GM18498 (cell line): ENCODE measurements around the gene SMYD3.
A peak's percentile ranks its signal among the peaks of the same experiment; 100 is the strongest.
"Not testable (repeated sequence)": the region's sequence is repeated elsewhere in the genome, so short reads cannot be mapped to it uniquely, and the experiment has no call there.

Experiments used
- ATAC-seq: cut with Tn5 transposase; IDR thresholded peaks from one replicate; pipeline ENCODE4 v1.9.1; 2021; ENCODE audit warnings: mild to moderate bottlenecking, moderate library complexity; ENCODE audit not compliant: unreplicated experiment

The SMYD3 gene

DNA sequence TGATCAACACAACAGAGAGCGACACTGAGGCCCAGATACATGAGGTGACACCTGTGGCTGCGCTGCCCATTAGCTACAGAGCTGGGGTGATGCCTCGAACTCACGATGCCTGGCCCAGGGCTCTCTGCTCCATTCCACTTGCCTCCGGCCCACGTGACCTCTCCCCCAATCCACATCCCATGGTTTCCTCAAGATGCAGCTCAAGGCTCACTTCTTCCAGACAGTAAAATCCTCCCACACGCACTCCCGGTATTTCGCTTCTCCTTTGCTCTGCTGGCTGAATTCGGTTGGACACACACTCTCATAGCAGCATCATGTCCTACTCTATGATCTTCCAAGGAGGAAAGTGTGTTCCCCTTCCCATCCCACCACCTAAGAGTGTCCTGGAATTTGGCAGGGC lies 679.8 kb downstream of the SMYD3 start:
- ATAC-seq = no peak

DNA sequence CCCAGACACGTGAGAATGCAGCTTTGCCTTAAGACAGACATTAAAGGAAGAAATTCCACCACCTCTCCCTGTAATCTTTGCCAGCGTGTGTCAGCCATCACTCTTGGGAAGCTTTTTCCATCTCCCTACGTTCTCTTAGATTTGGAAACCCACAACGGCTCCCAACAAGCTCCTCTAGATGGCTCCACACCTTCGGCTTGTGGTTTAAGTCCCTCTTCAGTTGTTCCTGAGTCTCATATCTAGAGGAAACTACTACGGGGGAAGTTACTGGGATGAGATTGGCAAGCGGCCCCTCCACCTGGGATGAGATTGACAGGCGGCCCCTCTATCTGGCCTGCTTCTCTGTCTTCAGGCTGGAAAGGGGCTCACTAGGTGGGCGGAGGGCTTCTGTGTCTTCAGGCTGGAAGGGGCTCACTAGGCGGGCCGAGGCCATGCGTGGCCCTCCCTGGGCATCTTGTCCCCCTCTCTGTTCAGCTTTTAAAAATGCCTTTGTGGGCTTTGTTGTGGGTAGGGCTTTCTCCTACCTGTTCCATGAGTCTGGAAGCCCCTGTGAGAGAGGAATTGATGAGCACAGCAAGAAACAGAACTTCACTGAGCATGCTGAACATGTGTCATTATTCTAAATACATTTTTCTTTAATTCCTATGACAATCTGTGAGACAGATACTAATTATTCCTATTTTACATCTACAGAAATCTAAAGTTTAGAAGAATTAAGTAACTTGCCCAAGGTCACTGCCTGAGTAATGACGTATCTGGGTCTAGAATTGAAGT lies 681.8 kb downstream of the SMYD3 start:
- no peak for ATAC-seq

GRCh38 chr1:245823408-245824147 lies 683.5 kb downstream of the SMYD3 start:
- no peak for ATAC-seq

DNA sequence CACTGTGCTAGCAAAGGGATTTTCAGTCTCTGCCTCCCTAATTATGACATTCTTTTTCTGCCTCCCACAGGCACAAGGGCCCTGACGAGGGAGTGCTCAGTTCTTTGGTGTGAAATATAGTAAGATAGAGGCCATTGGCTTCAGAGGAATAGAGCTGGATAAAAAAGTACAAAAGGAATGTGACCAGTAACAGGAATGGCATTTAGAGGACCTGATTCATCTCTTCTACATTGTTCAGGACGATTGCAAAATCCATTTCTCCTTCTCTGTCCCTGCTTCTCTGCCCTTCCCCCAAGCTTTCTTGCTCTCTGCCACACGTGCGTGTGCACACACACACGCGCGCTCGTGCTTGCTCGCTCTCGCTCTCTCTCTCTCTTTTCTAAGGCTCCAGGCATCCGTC lies 684.1 kb downstream of the SMYD3 start:
- ATAC-seq = no peak

GRCh38 chr1:245818363-245818762 lies 688.7 kb downstream of the SMYD3 start:
- not testable (repeated sequence) for ATAC-seq

DNA sequence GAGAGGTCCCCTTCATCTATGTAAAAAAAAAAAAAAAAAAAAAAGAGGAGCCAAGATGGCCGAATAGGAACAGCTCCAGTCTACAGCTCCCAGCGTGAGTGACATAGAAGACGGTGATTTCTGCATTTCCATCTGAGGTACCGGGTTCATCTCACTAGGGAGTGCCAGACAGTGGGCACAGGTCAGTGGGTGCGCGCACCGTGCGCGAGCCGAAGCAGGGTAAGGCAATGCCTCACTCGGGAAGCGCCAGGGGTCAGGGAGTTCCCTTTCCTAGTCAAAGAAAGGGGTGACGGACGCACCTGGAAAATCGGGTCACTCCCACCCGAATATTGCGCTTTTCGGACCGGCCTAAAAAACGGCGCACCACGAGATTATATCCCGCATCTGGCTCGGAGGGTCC lies 690.6 kb downstream of the SMYD3 start:
- not testable (repeated sequence) for ATAC-seq

DNA sequence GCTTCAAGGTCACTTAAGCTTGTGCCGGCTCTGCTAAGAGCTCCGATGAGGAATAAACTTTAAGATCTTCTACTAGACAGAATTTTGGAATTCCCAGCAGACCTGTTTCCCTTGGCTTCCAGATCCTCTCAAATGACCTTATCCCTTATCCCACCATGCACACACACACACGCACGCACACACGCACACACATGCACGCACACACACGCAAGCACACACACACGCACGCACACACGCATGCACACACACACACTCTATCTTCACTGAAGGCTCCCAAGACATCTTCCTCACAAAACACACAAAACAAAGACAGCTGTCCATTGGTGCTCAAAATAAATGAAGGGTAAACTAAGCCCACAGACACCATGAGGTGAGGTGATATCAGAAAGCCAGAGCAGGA lies 692.4 kb downstream of the SMYD3 start:
- ATAC-seq = no peak

GRCh38 chr1:245812278-245812677 lies 694.8 kb downstream of the SMYD3 start:
- no peak for ATAC-seq

DNA sequence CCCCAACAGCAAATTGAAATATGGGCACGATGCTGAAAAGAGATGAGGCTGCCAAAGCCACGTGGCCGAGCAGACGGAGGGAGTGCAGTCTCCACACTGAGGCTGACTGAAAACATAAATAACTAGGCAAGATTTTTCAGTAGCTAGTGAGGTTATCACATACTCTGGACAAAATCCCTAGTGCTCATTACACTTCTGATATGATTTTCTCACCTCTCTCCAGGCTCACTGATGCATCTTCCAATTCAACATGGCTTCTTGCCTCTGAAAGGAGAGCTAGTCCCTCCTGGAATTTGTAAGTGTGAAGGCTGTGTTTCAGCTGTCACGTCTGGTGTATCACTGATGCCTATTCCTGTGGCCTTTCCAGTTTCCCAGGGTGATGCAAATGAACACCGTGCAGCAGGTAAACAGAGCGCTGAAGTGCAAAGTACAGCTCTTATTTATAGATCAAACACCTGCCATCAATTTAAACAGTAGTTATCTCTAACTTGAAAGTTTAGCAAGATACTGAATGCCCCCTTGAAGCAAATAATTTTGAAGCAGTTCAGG lies 696.2 kb downstream of the SMYD3 start:
- no peak for ATAC-seq

DNA sequence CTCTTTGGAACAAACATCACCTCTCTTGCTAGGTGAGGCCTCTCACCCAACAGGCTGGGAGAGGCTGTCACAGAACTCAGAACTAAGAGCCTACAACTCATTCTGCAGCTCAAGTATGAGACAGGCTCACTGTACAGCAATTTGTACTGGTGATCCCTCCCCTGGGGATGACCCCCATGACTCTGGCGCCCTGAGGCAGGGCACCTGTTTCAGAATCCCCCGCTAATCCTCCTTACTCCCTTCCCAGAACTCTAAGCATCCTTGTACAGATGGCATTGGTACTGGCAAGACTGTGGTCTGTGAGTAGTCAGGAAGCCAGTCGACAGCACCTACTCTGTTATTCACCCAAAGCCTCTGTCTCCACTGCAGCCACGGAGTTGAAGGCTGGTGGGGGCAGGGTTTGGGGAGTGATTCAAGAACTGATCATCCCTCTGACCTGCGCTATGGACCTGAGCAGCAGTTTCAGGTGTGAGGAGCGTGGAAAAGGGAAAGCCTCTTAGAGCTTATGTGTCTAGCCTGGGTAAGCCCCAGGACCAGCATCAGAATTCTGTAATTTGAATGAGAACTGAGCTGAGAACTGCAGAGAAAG lies 696.8 kb downstream of the SMYD3 start:
- ATAC-seq = no peak

GRCh38 chr1:245809361-245809760 lies 697.7 kb downstream of the SMYD3 start:
- no peak for ATAC-seq

GRCh38 chr1:245807954-245808719 lies 698.9 kb downstream of the SMYD3 start:
- ATAC-seq = peak; percentile 40

DNA sequence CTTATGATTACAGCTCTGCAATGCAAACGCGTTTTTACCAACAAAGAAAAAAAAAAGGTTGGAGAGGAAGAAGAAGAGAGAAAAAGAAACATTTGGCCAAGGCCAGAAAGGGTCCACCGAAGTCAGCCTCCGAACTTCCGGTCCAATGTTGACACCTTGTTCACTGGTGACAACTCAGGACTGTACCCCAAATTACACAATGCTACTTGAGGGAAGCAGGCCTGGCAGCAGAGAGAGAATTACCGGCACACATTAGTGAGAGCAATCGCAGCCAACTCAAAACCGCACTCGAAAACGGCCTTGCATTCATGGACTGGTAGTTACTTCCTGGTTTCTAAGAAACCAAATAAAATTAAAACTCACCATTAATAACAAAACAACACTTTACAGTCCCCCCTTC lies 699.8 kb downstream of the SMYD3 start:
- peak; percentile 84 for ATAC-seq

DNA sequence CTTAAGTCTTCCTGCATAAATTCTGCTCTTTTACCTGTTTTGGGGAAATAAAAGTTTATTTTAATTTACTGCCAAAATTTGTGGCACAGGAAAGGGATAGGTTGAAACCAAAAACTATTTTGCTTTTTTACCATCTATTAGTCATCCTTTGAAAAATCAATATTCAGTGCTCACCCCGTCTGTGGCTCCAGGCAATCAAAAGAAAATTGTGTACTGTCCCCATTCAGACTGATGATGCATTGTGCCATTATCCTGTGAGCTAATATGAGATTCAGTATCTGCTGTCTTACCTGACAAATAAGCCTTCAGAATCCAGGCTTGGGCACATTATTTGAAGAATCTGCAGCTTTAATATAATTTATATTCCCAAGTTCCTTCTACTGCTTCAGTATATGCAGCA lies 701.5 kb downstream of the SMYD3 start:
- no peak for ATAC-seq

GRCh38 chr1:245804696-245805095 lies 702.4 kb downstream of the SMYD3 start:
- ATAC-seq = no peak

- no peak for ATAC-seq
Measured at GRCh38 chr1:245803666-245804037, 703.4 kb downstream of the SMYD3 start.

DNA sequence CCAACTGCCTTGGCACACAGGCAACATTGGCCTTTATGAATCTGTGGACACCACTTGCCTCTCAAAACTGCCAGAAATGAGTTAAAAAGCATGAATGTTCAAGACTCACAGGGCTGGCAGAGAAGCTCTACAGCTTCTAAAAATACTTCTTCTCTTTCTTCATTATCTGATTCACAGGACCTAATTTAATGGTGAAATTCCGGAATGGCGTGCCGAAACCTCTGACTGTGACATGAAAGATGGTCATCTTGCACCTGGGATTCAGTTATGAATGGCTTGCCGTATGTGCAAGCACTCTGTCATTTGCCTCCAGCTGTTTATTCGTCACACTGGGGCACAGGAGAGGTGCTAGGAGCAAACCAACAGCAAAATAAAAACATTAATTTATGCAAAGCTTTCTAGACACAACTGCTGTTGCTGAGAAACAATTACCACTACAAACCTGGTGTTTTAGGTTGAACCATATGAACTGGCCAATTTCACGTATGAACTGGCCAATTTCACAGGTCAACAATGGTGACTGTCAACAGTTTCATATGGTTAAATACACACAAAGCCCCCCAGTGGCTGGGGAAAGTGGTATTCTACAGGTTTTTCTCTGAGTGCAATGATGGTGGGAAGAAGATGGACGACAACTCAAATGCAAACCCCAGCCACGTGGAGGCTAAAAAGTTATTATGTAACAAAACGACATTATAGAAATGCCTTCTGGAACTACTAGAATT lies 704.0 kb downstream of the SMYD3 start:
- no peak for ATAC-seq

GRCh38 chr1:245800901-245801605 lies 706.0 kb downstream of the SMYD3 start:
- ATAC-seq = no peak

- ATAC-seq = no peak
Measured at GRCh38 chr1:245798349-245798711, 708.7 kb downstream of the SMYD3 start.
